Breast epithelium (tissue), 3 donors: ENCODE data around the gene ADGB.

Experiments
- CTCF ChIP-seq, 3 donors: fragments of 450-650 bp; IDR thresholded peaks; one replicate each; pipeline ENCODE4 v1.5.1; 2016 to 2017; ENCODE audit warnings: antibody characterized with exemption in 3 of 3, mild to moderate bottlenecking in 3 of 3, moderate library complexity in 3 of 3
- POLR2A ChIP-seq: fragments of 450-650 bp; IDR thresholded peaks from one replicate; pipeline ENCODE4 v1.6.1; 2016; ENCODE audit warnings: antibody characterized with exemption, mild to moderate bottlenecking, moderate library complexity

- TF ChIP-seq CTCF (IDR thresholded peaks at IDR 0.05) (no peak), POLR2A (no peak)
Observed at GRCh38 chr6:146829792-146830565, 231.2 kb downstream of the ADGB start.
